Spleen (tissue), 11 donors: Measurements from ENCODE around the gene IRF2BPL. TPM values are rescaled to one million over a fixed set of nuclear protein-coding genes. Genes with fewer than 3 reads are reported as not detected.
A peak's percentile ranks its signal among the peaks of the same experiment; 100 is the strongest.

Experiments
- DNase-seq: peaks from one replicate; pipeline ENCODE4 v3.0.0-alpha.2; 2020
- H3K27ac ChIP-seq, 8 donors: fragments of 200-600 bp; sonication (generic) in 7 of 8; 1 replicate in 4 of 8; 2 replicates in 4 of 8; pipeline versions ENCODE4 v1.5.0 to v1.8.0; 2016 to 2021; ENCODE audit warnings: inconsistent platforms in 4 of 8, mild to moderate bottlenecking in 4 of 8, moderate library complexity in 1 of 8
- H3K27me3 ChIP-seq, 7 donors: fragments of 200-600 bp; sonication (generic) in 6 of 7; replicated peaks in 1 of 7; 1 replicate in 4 of 7; 2 replicates in 3 of 7; pipeline versions ENCODE4 v1.5.0 to v1.8.0; 2016 to 2021; ENCODE audit warnings: inconsistent platforms in 3 of 7, mild to moderate bottlenecking in 1 of 7
- H3K36me3 ChIP-seq, 6 donors: fragments of 200-600 bp; sonication (generic) in 5 of 6; 1 replicate in 4 of 6; 2 replicates in 2 of 6; pipeline versions ENCODE4 v1.5.0 to v1.8.0; 2016 to 2021; ENCODE audit warnings: inconsistent platforms in 2 of 6
- H3K4me1 ChIP-seq, 6 donors: fragments of 200-600 bp; sonication (generic) in 5 of 6; 1 replicate in 3 of 6; 2 replicates in 3 of 6; pipeline versions ENCODE4 v1.5.0 to v1.8.0; 2016 to 2021; ENCODE audit warnings: inconsistent platforms in 3 of 6
- H3K4me3 ChIP-seq, 8 donors: fragments of 200-600 bp; sonication (generic) in 7 of 8; 1 replicate in 4 of 8; 2 replicates in 4 of 8; pipeline versions ENCODE4 v1.5.0 to v1.8.0; 2016 to 2021; ENCODE audit warnings: inconsistent platforms in 4 of 8, mild to moderate bottlenecking in 4 of 8, moderate library complexity in 2 of 8
- H3K9me3 ChIP-seq, 8 donors: fragments of 200-600 bp; sonication (generic) in 7 of 8; 1 replicate in 4 of 8; 2 replicates in 4 of 8; pipeline versions ENCODE4 v1.5.0 to v1.8.0; 2016 to 2021; ENCODE audit warnings: inconsistent platforms in 4 of 8
- CTCF ChIP-seq, 11 experiments: fragments of 200-600 bp in 7 of 11; fragments of 450-650 bp in 4 of 11; sonication (generic) in 4 of 11; IDR thresholded peaks in 8 of 11; conservative IDR thresholded peaks in 3 of 11; 1 replicate in 7 of 11; 2 replicates in 4 of 11; pipeline versions ENCODE4 v1.4.0 to v1.8.0; 2016 to 2021; ENCODE audit warnings: antibody characterized with exemption in 11 of 11, inconsistent platforms in 4 of 11, mild to moderate bottlenecking in 1 of 11
- POLR2A ChIP-seq, 3 donors: fragments of 450-650 bp; IDR thresholded peaks; one replicate each; pipeline ENCODE4 v1.5.1; 2017; ENCODE audit warnings: antibody characterized with exemption in 3 of 3, mild to moderate bottlenecking in 1 of 3
- POLR2AphosphoS5 ChIP-seq, 3 donors: sonication (generic); formaldehyde crosslinking; IDR thresholded peaks; one replicate each; pipeline ENCODE4 v1.5.1; 2017; ENCODE audit warnings: antibody characterized with exemption in 3 of 3
- WGBS, 5 donors: extraction: QIAGEN DNeasy Blood & Tissue Kit in 3 of 5; methylation state at CpG; one replicate each; pipeline versions ENCODE4 v1.1.5 to v1.1.7; 2013 to 2018; 5-methylcytosine and 5-hydroxymethylcytosine counted together
- intact Hi-C: fragments of 100-400 bp; cut with DNase I; formaldehyde crosslinking; loops from one replicate; pipeline ENCODE4 v1.15.0; 2023; ENCODE audit warnings: low total_unique reads
- polyA plus RNA-seq, 3 donors: library from polyadenylated mRNA; stranded (reverse); fragments of 200-250 nt; gene quantifications; one replicate each; pipeline ENCODE4 v1.2.1, GENCODE V29; 2013
- total RNA-seq, 7 donors: library from RNA; depleted of rRNA in 3 of 7; stranded (reverse); fragments of >200 nt in 3 of 7; fragmentation: NEBNext Ultra II Directional in 4 of 7; extraction: Animal tissue kit (Norgen Biotek cat#: 25700) in 4 of 7; gene quantifications; one replicate each; pipeline versions ENCODE4 v1.1.0 to v1.2.1, GENCODE V29; 2016 to 2021
- donor health status: healthy with polysubstance abuse.
- donor health status: DM: no; HTN: no; CAD: no; lungs with moderate emphysema.
- donor health status: DM: no; HTN: no; CAD: no.
- donor health status: Bipolar disorder and iron deficiency.
- donor health status: healthy.
- donor health status: DM: no; HTN: no; CAD: no.
- donor health status: DM: yes; HTN: yes; CAD: no.

IRF2BPL gene
- total and polyA plus RNA-seq, 10 donors: 4.1 to 62.7 (median 46.2) TPM

GRCh38 chr14:77027538-77028383 is 747 bp downstream of the IRF2BPL start:
- H3K9me3 ChIP-seq: no peaks in the 10 kb centered on the region
- H3K4me3 ChIP-seq: peak overlapping the region; percentile 59 to 95 (median 70)
- intact Hi-C loops: loop anchor here (5.0 kb wide), 1 partner anchor 70 kb away; no protein-coding TSS in a partner anchor
- H3K27me3 ChIP-seq: no peaks in the 10 kb centered on the region
- H3K36me3 ChIP-seq: peaks cover 0 to 39% (median 9%) of the 10 kb centered on the region in 6 donors
- WGBS, 5 donors: 0 to 2% (median 0%) methylated on average over 25 to 81 of the region's 81 CpGs
- H3K27ac ChIP-seq: peak overlapping the region; percentile 97 to 100 (median 100)
- H3K4me1 ChIP-seq: peaks cover 53 to 85% (median 78%) of the 10 kb centered on the region in 6 donors
- peak; percentile 95 for DNase-seq
- TF ChIP-seq CTCF (IDR thresholded peaks at IDR 0.05 in 8 of 11, conservative IDR thresholded peaks at IDR 0.05 in 3 of 11): peak in 4 of 11 experiments; percentile 5 to 39 (median 20)
- peak; percentile 73 to 88 (median 82) for TF ChIP-seq POLR2AphosphoS5 (IDR thresholded peaks at IDR 0.05)
- TF ChIP-seq POLR2A (IDR thresholded peaks at IDR 0.05): peak in 1 of 3 donors; percentile 59

- peaks cover 46 to 85% (median 78%) of the 10 kb centered on the region in 6 donors for H3K4me1 ChIP-seq
- peak; percentile 93 for DNase-seq
- no peaks in the 10 kb centered on the region for H3K27me3 ChIP-seq
- no peaks in the 10 kb centered on the region for H3K9me3 ChIP-seq
- intact Hi-C loops: loop anchor here (5.0 kb wide), 1 partner anchor 70 kb away; no protein-coding TSS in a partner anchor
- TF ChIP-seq POLR2A (IDR thresholded peaks at IDR 0.05): no peak
- peak in 3 of 11 experiments; percentile 19 to 27 (median 25) for TF ChIP-seq CTCF (IDR thresholded peaks at IDR 0.05 in 8 of 11, conservative IDR thresholded peaks at IDR 0.05 in 3 of 11)
- peak overlapping the region; percentile 59 to 95 (median 70) for H3K4me3 ChIP-seq
- 1 to 7% (median 5%) methylated on average over 38 to 65 of the region's 65 CpGs for WGBS, 5 donors
- peak overlapping the region; percentile 97 to 100 (median 100) for H3K27ac ChIP-seq
- peaks cover 0 to 39% (median 9%) of the 10 kb centered on the region in 6 donors for H3K36me3 ChIP-seq
Measured at GRCh38 chr14:77026930-77027537, 1.5 kb downstream of the IRF2BPL start.

GRCh38 chr14:77026166-77026929 is 2.2 kb downstream of the IRF2BPL start:
- Histone ChIP-seq H3K4me3 (peak overlapping the region; percentile 59 to 95 (median 70)), H3K9me3 (no peaks in the 10 kb centered on the region), H3K36me3 (peaks cover 0 to 39% (median 9%) of the 10 kb centered on the region in 6 donors), H3K27me3 (no peaks in the 10 kb centered on the region), H3K4me1 (peaks cover 39 to 81% (median 71%) of the 10 kb centered on the region in 6 donors), H3K27ac (peak overlapping the region; percentile 97 to 100 (median 100))
- intact Hi-C loops: loop anchor here (5.0 kb wide), 1 partner anchor 69 kb away; no protein-coding TSS in a partner anchor
- DNase-seq: peak; percentile 90
- no peak for TF ChIP-seq POLR2A (IDR thresholded peaks at IDR 0.05)
- TF ChIP-seq POLR2AphosphoS5 (IDR thresholded peaks at IDR 0.05): peak; percentile 18 to 63 (median 49)
- no peak for TF ChIP-seq CTCF (IDR thresholded peaks at IDR 0.05 in 8 of 11, conservative IDR thresholded peaks at IDR 0.05 in 3 of 11)
- WGBS, 5 donors: 49 to 73% (median 60%) methylated on average over 57 to 76 of the region's 76 CpGs
